Caco-2 (cell line): ENCODE results near the gene SLC35E1. TPM values are rescaled to one million over a fixed set of nuclear protein-coding genes. Genes with fewer than 3 reads are reported as not detected.
A peak's percentile ranks its signal among the peaks of the same experiment; 100 is the strongest.

Experiments
- Bru-seq: library from RNA; stranded (reverse); fragments of 400-500 nt; gene quantifications from one replicate; lab custom pipeline; 2021; lab: Mats Ljungman, UMichigan
- BruChase-seq, 2 experiments: library from RNA; stranded (reverse); fragments of 400-500 nt; gene quantifications; one replicate each; lab custom pipeline; 2021; lab: Mats Ljungman, UMichigan
- BruUV-seq: library from RNA; stranded (reverse); fragments of 400-500 nt; replicated peaks from 2 replicates; lab custom pipeline; 2021; lab: Mats Ljungman, UMichigan
- CTCF ChIA-PET: fragments of 300-600 bp; sonication (Branson Sonifier 250); formaldehyde crosslinking; loops from one replicate; lab custom pipeline; 2022; ENCODE audit warnings: antibody characterized with exemption; lab: Charles Lee
- POLR2A ChIA-PET: fragments of 300-600 bp; sonication (Branson Sonifier 250); formaldehyde crosslinking; loops from one replicate; lab custom pipeline; 2022; ENCODE audit warnings: antibody characterized with exemption; lab: Charles Lee
- DNase-seq, 2 experiments: peaks; one replicate each; pipeline versions ENCODE4 v3.0.0 to v3.0.0-alpha.2; 2020 to 2022
- H3K27me3 ChIP-seq: replicated peaks from 2 replicates; pipeline ENCODE4 v1.6.0; 2011; ENCODE audit warnings: low read length; ENCODE audit not compliant: control insufficient read depth, insufficient read depth
- H3K36me3 ChIP-seq: 2 replicates; pipeline ENCODE4 v1.5.1; 2011; ENCODE audit warnings: low read length; ENCODE audit not compliant: control insufficient read depth, insufficient read depth
- H3K4me1 ChIP-seq: fragments of 250-450 bp; sonication (Bioruptor Pico); 2 replicates; pipeline ENCODE4 v1.5.1; 2020; ENCODE audit warnings: mild to moderate bottlenecking
- H3K4me3 ChIP-seq: 2 replicates; pipeline ENCODE4 v1.5.1; 2011; ENCODE audit warnings: low read depth, mild to moderate bottlenecking, control low read depth, low read length
- H3K9me3 ChIP-seq: fragments of 250-450 bp; sonication (Bioruptor Pico); 2 replicates; pipeline ENCODE4 v1.5.1; 2020; ENCODE audit warnings: mild to moderate bottlenecking, moderate library complexity
- H3K27ac Mint-ChIP-seq: one replicate; pipeline ENCODE4 v1.8.0; 2022; ENCODE audit warnings: mixed read lengths; ENCODE audit not compliant: unreplicated experiment
- H3K27me3 Mint-ChIP-seq: one replicate; pipeline ENCODE4 v1.8.0; 2022; ENCODE audit warnings: mixed read lengths; ENCODE audit not compliant: insufficient read depth, unreplicated experiment
- H3K36me3 Mint-ChIP-seq: one replicate; pipeline ENCODE4 v1.8.0; 2022; ENCODE audit warnings: mild to moderate bottlenecking, mixed read lengths; ENCODE audit not compliant: insufficient read depth, unreplicated experiment
- H3K4me1 Mint-ChIP-seq: one replicate; pipeline ENCODE4 v1.8.0; 2022; ENCODE audit warnings: low read depth, mixed read lengths; ENCODE audit not compliant: unreplicated experiment
- H3K4me3 Mint-ChIP-seq: one replicate; pipeline ENCODE4 v1.8.0; 2022; ENCODE audit warnings: mild to moderate bottlenecking, moderate library complexity, mixed read lengths; ENCODE audit not compliant: unreplicated experiment
- H3K9me3 Mint-ChIP-seq: one replicate; pipeline ENCODE4 v1.8.0; 2022; ENCODE audit warnings: mixed read lengths; ENCODE audit not compliant: unreplicated experiment
- CTCF ChIP-seq, 2 experiments: fragments of 200-600 bp in 1 of 2; IDR thresholded peaks; 1 replicate in 1 of 2; 2 replicates in 1 of 2; pipeline versions ENCODE4 v1.5.1 to v1.8.0; 2011 to 2022; ENCODE audit warnings: antibody characterized with exemption in 1 of 2, control low read depth in 1 of 2, inconsistent platforms in 1 of 2, low read depth in 1 of 2, low read length in 1 of 2, mild to moderate bottlenecking in 1 of 2, moderate library complexity in 1 of 2; ENCODE audit not compliant: insufficient read depth in 1 of 2, severe bottlenecking in 1 of 2, unreplicated experiment in 1 of 2
- intact Hi-C: fragments of 100-400 bp; cut with micrococcal nuclease; formaldehyde crosslinking; loops from one replicate; pipeline ENCODE4 v1.10.0; 2022; ENCODE audit not compliant: unreplicated experiment
- long read RNA-seq: library from polyadenylated mRNA; stranded (forward); transcript quantifications from one replicate; pipeline ENCODE4 v2.0.0, GENCODE V29; 2022
- total RNA-seq: library from RNA; stranded (reverse); gene quantifications from 2 replicates; pipeline ENCODE4 v1.2.3, GENCODE V29; 2022

Gene SLC35E1
- total RNA-seq, result 37.9 and 41.3 TPM in 2 replicates
- percentile 71 among the genes with signal in this experiment for Bru-seq, nascent RNA
- percentile 95 among the genes with signal in this experiment for BruChase-seq, experiment 1, labeled RNA remaining after a 2-hour chase
- percentile 97 among the genes with signal in this experiment for BruChase-seq, experiment 2, labeled RNA remaining after a 6-hour chase
- long read RNA-seq, full-length matches to known transcripts, result 22 of 33 reads
- long read RNA-seq, partial matches to known transcripts, result 1 of 33 reads
- long read RNA-seq, other reads (novel, unspliced or antisense), result 10 of 33 reads

GRCh38 chr19:16572332-16573211 lies at the start of gene SLC35E1:
TSS of gene SLC35E1 (minus strand) at chr19:16572415. CDS start at chr19:16572364, 51 bp downstream.
- Mint-ChIP-seq H3K36me3 (peaks cover 72% of the 10 kb centered on the region), H3K9me3 (no peaks in the 10 kb centered on the region), H3K27ac (peak within 1 kb of the TSS; percentile 97), H3K4me1 (peaks cover 6% of the 10 kb centered on the region), H3K4me3 (peak within 1 kb of the TSS; percentile 89), H3K27me3 (no peaks in the 10 kb centered on the region)
- intact Hi-C loops, result loop anchor here (2.0 kb wide), 1 partner anchor 56 kb away; the partner anchor contains the start of gene MED26
- ChIA-PET CTCF (interaction anchor here (0.6 kb wide), 1 partner anchor 27 kb away, joined by 7 read pairs; no protein-coding TSS in a partner anchor), POLR2A (interaction anchor here (0.6 to 2.5 kb wide), 5 partner anchors 47 to 128 kb away, joined by 3 to 9 read pairs (median 4); partner anchors contain the start of genes C19orf44, CALR3, MED26 and SMIM7)
- H3K9me3 ChIP-seq, result no peaks in the 10 kb centered on the region
- peak; percentile 96 to 97 for DNase-seq
- TF ChIP-seq CTCF (IDR thresholded peaks at IDR 0.05; ENCODE audit: insufficient read depth in 1 of 2, low read depth in 1 of 2, low read length in 1 of 2, severe bottlenecking in 1 of 2, unreplicated experiment in 1 of 2), result no peak
- peaks cover 6% of the 10 kb centered on the region; the same call in 1 of the 2 replicates for H3K36me3 ChIP-seq
- TSS peak; percentile 74 for BruUV-seq
- peak within 1 kb of the TSS; percentile 67 for H3K4me3 ChIP-seq
- peaks cover 13% of the 10 kb centered on the region for H3K4me1 ChIP-seq
- H3K27me3 ChIP-seq, result no peaks in the 10 kb centered on the region

DNA sequence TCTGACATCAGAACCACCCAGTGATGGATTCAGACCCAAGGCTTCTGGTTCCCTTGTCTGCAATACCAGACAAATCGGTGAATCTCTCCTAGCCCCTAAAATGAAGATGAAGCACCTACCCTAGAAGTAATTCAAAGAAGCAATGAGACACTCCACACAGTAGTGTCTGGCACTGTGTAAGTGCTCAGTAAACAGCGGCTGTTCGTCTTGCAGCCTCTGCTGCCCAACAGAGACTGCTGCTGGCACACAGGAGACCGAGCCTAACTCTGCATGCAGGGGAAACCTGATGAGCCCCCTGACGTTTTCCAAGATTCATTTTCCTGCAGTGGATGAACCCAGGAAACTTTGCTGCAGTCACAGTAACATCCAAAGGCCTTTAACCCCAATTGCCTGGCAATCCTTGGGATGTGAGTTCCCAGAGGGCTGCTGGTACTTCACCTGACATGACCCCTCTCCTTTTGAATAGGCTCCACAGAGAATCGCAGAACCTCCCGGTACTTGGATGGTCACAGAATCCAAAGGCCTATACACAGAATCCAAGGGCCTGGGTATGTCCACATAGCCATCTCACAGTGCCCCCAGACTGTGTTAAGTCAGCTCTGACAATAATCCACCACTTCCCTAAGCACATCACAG lies 49.1 kb upstream of the SLC35E1 start:
- POLR2A ChIA-PET, result no interaction called here
- H3K4me3 Mint-ChIP-seq, result no peak overlapping the region
- Histone ChIP-seq H3K36me3 (peaks cover 2% of the 10 kb centered on the region; the same call in 1 of the 2 replicates), H3K9me3 (no peaks in the 10 kb centered on the region), H3K27me3 (no peaks in the 10 kb centered on the region), H3K4me3 (no peak overlapping the region), H3K4me1 (peaks cover 8% of the 10 kb centered on the region)
- TF ChIP-seq CTCF (IDR thresholded peaks at IDR 0.05; ENCODE audit: insufficient read depth in 1 of 2, low read depth in 1 of 2, low read length in 1 of 2, severe bottlenecking in 1 of 2, unreplicated experiment in 1 of 2), result no peak
- CTCF ChIA-PET, result no interaction called here
- H3K27ac Mint-ChIP-seq, result peak overlapping the region; percentile 27
- no peaks in the 10 kb centered on the region for H3K9me3 Mint-ChIP-seq
- H3K4me1 Mint-ChIP-seq, result peaks cover 6% of the 10 kb centered on the region
- no peaks in the 10 kb centered on the region for H3K27me3 Mint-ChIP-seq
- no TSS peak for BruUV-seq
- no peak for DNase-seq
- H3K36me3 Mint-ChIP-seq, result peaks cover 27% of the 10 kb centered on the region
- intact Hi-C loops, result no loop called here
